ENCODE measurements around the gene ARRDC4.

The ARRDC4 gene

DNA sequence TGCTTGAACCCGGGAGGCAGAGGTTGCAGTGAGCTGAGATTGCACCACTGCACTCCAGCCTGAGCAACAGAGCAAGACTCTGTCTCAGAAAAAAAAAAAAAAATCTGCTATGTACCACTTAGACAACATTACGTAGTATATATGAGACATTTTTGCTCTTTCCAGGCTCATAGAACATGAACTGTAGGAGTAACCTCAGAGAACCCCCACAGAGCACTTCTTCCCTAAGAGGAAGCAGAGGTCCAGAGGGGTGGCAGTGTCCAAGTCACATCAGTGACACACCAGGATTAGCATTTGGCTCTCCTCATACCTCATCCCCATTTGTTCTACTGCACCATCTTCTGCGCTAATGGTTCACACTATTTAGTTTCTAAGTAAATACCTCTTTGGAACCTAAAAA lies 33.7 kb downstream of the ARRDC4 start:
- POLR2A ChIA-PET = no interaction called here
- no peak for TF ChIP-seq FOXM1 (IDR thresholded peaks at IDR 0.05; ENCODE audit: borderline replicate concordance)
- TF ChIP-seq NFRKB (IDR thresholded peaks at IDR 0.05) = no peak
- TF ChIP-seq ARNT (IDR thresholded peaks at IDR 0.05) = no peak
- no peak for TF ChIP-seq HDGF (IDR thresholded peaks at IDR 0.05; ENCODE audit: borderline replicate concordance)
- no peak for TF ChIP-seq L3MBTL2 (conservative IDR thresholded peaks at IDR 0.05)
- TF ChIP-seq LEF1 (IDR thresholded peaks at IDR 0.05; ENCODE audit: borderline replicate concordance) = no peak
- TF ChIP-seq FOXK2 (IDR thresholded peaks at IDR 0.05) = no peak
- TF ChIP-seq SUZ12 (IDR thresholded peaks at IDR 0.05) = no peak
- no peak for TF ChIP-seq ELF4 (IDR thresholded peaks at IDR 0.05)
- no peak for TF ChIP-seq FOXA1 (IDR thresholded peaks at IDR 0.05)
- TF ChIP-seq SP1 (IDR thresholded peaks at IDR 0.05) = no peak
- no peak for TF ChIP-seq CTBP1 (IDR thresholded peaks at IDR 0.05; ENCODE audit: borderline replicate concordance)
- TF ChIP-seq TARDBP (IDR thresholded peaks at IDR 0.05) = no peak
- TF ChIP-seq PKNOX1 (IDR thresholded peaks at IDR 0.05) = no peak
- no peak for TF ChIP-seq BHLHE40 (IDR thresholded peaks at IDR 0.05; ENCODE audit: borderline replicate concordance)
- TF ChIP-seq ZNF384 (IDR thresholded peaks at IDR 0.05) = no peak
- DNase-seq (ENCODE audit: extremely low spot score) = no peak
- CTCF ChIA-PET = no interaction called here

- POLR2A ChIA-PET = no interaction called here
- CTCF ChIA-PET = interaction anchor here (0.7 to 2.0 kb wide), 3 partner anchors 9 to 183 kb away, joined by 3 to 12 read pairs (median 3); no protein-coding TSS in a partner anchor
- no peak for DNase-seq (ENCODE audit: extremely low spot score)
- TF ChIP-seq NFRKB (IDR thresholded peaks at IDR 0.05) = no peak
- TF ChIP-seq ARNT (IDR thresholded peaks at IDR 0.05) = no peak
- no peak for TF ChIP-seq ELF4 (IDR thresholded peaks at IDR 0.05)
- no peak for TF ChIP-seq LEF1 (IDR thresholded peaks at IDR 0.05; ENCODE audit: borderline replicate concordance)
- TF ChIP-seq FOXM1 (IDR thresholded peaks at IDR 0.05; ENCODE audit: borderline replicate concordance) = no peak
- no peak for TF ChIP-seq ZNF384 (IDR thresholded peaks at IDR 0.05)
- no peak for TF ChIP-seq SP1 (IDR thresholded peaks at IDR 0.05)
- TF ChIP-seq FOXA1 (IDR thresholded peaks at IDR 0.05) = no peak
- TF ChIP-seq SUZ12 (IDR thresholded peaks at IDR 0.05) = no peak
- no peak for TF ChIP-seq L3MBTL2 (conservative IDR thresholded peaks at IDR 0.05)
- no peak for TF ChIP-seq HDGF (IDR thresholded peaks at IDR 0.05; ENCODE audit: borderline replicate concordance)
- no peak for TF ChIP-seq FOXK2 (IDR thresholded peaks at IDR 0.05)
Observed at GRCh38 chr15:97995192-97995591, 34.7 kb downstream of the ARRDC4 start.

DNA sequence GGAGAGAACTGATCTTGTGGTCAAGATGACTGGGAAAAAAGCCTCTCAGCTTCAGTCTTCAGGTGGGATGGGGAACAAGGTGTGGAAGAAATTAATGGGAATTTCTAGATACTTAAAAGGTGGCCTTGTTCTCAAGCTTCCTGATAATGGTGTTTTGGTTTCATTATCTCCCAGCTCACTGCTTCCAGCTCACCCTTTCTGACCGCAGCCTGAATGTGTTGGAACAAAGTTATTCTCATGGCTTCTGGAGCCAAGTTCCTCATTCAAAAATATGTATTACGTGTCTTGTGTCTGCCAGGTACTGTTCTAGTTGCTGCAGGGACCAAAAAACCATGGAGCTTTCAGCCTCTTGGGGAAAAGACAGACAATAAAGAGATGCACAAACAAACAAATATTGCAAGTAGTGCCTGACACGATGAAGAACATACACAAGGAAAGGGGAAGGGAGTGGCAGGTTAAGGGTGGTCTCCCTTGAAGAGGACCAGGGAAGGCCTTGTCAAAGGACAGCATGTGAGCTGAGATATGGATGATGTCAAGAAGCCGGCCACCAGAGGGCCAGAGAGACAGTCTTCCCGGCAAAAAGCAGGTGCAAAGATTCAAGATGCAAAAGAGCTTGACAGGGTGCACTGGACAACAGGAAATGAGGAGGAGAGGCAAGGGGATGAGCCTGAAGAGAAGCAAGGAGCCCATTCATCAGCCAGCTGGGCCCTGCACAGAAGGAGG lies 35.5 kb downstream of the ARRDC4 start:
- peak; percentile 52 for DNase-seq (ENCODE audit: extremely low spot score)
- ChIA-PET CTCF (interaction anchor here (0.5 to 2.0 kb wide), 7 partner anchors 8 to 182 kb away, joined by 3 to 12 read pairs (median 3); no protein-coding TSS in a partner anchor), POLR2A (no interaction called here)
- TF ChIP-seq L3MBTL2 (conservative IDR thresholded peaks at IDR 0.05) = peak; percentile 55
- no peak for TF ChIP-seq BHLHE40 (IDR thresholded peaks at IDR 0.05; ENCODE audit: borderline replicate concordance)

DNA sequence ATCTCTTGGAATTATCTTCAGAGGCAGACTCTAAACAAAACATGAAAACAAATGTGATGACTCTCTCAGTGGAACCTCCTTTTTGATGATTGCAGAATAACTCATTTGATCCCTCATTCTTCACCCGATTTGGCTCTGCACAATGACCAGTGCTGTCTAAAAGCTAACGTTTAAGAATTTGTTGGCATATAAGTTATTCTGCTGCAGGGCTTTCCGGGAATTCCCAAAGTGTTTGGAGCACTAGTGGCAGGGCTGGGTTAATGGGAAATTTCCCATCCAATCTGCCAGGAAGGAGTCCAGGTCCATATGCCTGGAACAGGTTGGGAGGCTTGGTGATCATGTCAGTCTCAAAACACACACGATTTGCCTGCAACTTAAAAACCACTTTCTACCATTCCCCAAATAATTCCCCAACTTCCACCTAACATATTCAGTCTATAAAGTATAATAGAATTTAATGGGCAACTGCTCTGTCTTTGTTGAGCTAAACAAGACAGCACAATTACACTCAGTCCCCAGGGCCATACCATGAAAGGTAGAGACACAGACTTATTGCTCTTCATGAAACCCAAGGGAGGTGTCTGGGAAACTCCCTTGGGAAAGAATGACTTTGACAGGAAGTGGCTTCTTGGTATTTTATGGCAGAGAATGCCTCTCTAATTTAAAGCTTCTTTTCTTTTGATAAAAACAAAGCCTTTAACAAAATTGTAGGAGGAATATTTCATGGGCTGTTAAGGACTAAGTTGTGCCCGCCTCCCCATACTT lies 38.0 kb downstream of the ARRDC4 start:
- CTCF ChIA-PET = no interaction called here
- no peak for DNase-seq (ENCODE audit: extremely low spot score)
- TF ChIP-seq SUZ12 (IDR thresholded peaks at IDR 0.05) (no peak), PKNOX1 (IDR thresholded peaks at IDR 0.05) (no peak), NFRKB (IDR thresholded peaks at IDR 0.05) (no peak), ARNT (IDR thresholded peaks at IDR 0.05) (no peak), CTBP1 (IDR thresholded peaks at IDR 0.05; ENCODE audit: borderline replicate concordance) (no peak), FOXA1 (IDR thresholded peaks at IDR 0.05) (no peak), FOXK2 (IDR thresholded peaks at IDR 0.05) (no peak), ELF4 (IDR thresholded peaks at IDR 0.05) (no peak), HDGF (IDR thresholded peaks at IDR 0.05; ENCODE audit: borderline replicate concordance) (no peak), LEF1 (IDR thresholded peaks at IDR 0.05; ENCODE audit: borderline replicate concordance) (no peak), SP1 (IDR thresholded peaks at IDR 0.05) (no peak), BHLHE40 (IDR thresholded peaks at IDR 0.05; ENCODE audit: borderline replicate concordance) (no peak), ZNF384 (IDR thresholded peaks at IDR 0.05) (no peak)
- POLR2A ChIA-PET = no interaction called here

DNA sequence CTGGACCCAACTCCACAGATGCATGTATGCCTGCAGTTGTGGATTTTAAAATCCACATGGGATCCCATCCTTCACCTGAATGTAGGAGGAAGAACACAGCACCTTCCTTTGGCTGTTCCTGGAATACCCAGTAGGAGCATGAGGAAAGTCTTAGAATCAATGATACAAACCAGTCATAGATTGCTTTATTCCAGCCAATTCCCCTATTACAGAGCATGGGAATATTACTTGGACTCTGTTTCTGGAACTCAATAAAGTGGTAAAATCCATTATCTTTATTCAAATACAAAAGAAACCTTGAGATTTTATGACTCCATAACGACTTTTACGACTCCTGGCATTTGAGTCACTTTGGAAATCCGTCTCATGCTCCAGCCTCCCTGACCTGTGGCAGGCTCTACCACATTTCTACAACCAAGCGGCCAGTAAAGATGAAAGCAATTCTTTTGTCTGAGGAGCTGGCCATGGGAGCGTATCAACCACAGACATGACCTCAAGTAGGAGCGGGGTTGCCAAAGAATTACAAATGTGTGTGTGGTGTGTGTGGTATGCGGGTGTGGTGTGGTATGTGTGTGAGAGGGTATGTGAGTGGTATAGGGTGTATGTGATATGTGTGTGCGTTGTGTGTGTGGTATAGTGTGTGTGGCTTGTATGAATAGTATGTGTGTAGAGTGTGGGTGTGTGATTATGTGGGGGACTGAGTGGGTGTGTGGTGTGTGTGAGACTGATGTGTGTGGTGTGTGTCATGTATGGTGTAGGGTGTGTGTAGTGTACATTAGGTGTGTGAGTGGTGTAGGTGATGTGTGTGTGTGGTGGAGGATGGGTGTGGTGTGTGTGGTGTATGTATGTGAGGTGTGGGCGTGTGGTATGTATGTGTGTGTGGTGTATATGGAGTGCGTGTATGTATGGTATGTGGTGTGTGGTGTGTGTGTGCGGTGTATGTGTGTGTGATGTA lies 40.0 kb downstream of the ARRDC4 start:
- no peak for DNase-seq (ENCODE audit: extremely low spot score)
- TF ChIP-seq HDGF (IDR thresholded peaks at IDR 0.05; ENCODE audit: borderline replicate concordance) (no peak), LEF1 (IDR thresholded peaks at IDR 0.05; ENCODE audit: borderline replicate concordance) (no peak), L3MBTL2 (conservative IDR thresholded peaks at IDR 0.05) (no peak), ELF4 (IDR thresholded peaks at IDR 0.05) (no peak), CTBP1 (IDR thresholded peaks at IDR 0.05; ENCODE audit: borderline replicate concordance) (no peak), FOXK2 (IDR thresholded peaks at IDR 0.05) (no peak), BHLHE40 (IDR thresholded peaks at IDR 0.05; ENCODE audit: borderline replicate concordance) (no peak), FOXA1 (IDR thresholded peaks at IDR 0.05) (no peak), ZNF384 (IDR thresholded peaks at IDR 0.05) (no peak), FOXM1 (IDR thresholded peaks at IDR 0.05; ENCODE audit: borderline replicate concordance) (no peak), SP1 (IDR thresholded peaks at IDR 0.05) (no peak), NFRKB (IDR thresholded peaks at IDR 0.05) (no peak)
- POLR2A ChIA-PET = no interaction called here
- CTCF ChIA-PET = no interaction called here

Data from HEK293T (cell line).